ENCODE measurements around the gene ELMO2.

Gene ELMO2

GRCh38 chr20:46419882-46420281, 13.5 kb upstream of the ELMO2 start (continued):
- TF ChIP-seq ZNF645 (tag by site-specific recombination; IDR thresholded peaks at IDR 0.05): no peak

DNA sequence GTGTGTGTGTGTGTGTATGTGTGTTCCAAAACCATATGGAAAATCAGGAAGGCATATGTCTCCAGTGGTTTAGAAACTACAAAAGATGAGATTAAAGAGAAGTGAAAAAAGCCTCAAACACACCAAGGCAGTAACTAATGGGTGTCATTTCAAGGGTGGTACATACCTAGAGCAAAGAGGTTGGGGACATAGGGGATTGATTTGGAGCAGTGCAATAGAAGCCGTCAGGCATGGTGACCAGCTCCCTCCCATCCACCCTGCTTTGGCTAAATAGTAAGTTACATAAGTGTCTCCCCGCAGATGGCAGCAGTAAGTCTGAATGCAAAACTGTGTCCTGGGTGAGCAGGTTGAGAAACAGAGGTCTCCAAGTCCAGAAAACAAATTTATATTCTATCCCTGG, 10.4 kb upstream of the ELMO2 start:
- TF ChIP-seq ZNF658 (tag by site-specific recombination; IDR thresholded peaks at IDR 0.05) (no peak), EGR2 (tag by site-specific recombination; IDR thresholded peaks at IDR 0.05; ENCODE audit: low read depth) (no peak), ZNF146 (tag by site-specific recombination; IDR thresholded peaks at IDR 0.05) (no peak), ZNF843 (tag by site-specific recombination; IDR thresholded peaks at IDR 0.05) (no peak), ZNF521 (tag by site-specific recombination; IDR thresholded peaks at IDR 0.05) (no peak), ZNF121 (tag by site-specific recombination; IDR thresholded peaks at IDR 0.05) (no peak), ZNF830 (tag by site-specific recombination; IDR thresholded peaks at IDR 0.05; ENCODE audit: low read depth) (no peak), ZNF184 (tag by site-specific recombination; IDR thresholded peaks at IDR 0.05) (no peak), ZNF239 (tag by site-specific recombination; IDR thresholded peaks at IDR 0.05) (no peak), ZNF433 (tag by site-specific recombination; IDR thresholded peaks at IDR 0.05; ENCODE audit: low read depth) (no peak), ZSCAN23 (tag by site-specific recombination; IDR thresholded peaks at IDR 0.05) (no peak), ZNF701 (tag by site-specific recombination; IDR thresholded peaks at IDR 0.05) (no peak), ZNF768 (tag by site-specific recombination; IDR thresholded peaks at IDR 0.05) (no peak), ZNF747 (tag by site-specific recombination; IDR thresholded peaks at IDR 0.05) (no peak)
- CTCF ChIA-PET: no interaction called here
- Histone ChIP-seq H3K9me3 (ENCODE audit: control insufficient read depth, insufficient read depth, low read depth, low read length) (no peaks in the 10 kb centered on the region), H3K36me3 (ENCODE audit: control insufficient read depth in 2 of 2, insufficient read depth in 1 of 2, low read length in 2 of 2) (no peaks in the 10 kb centered on the region), H3K4me3 (ENCODE audit: low read depth, low read length) (no peak overlapping the region), H3K27ac (ENCODE audit: extremely low read depth, low read depth, low read length) (no peak overlapping the region), H3K4me1 (ENCODE audit: control insufficient read depth, insufficient read depth, low read length) (no peaks in the 10 kb centered on the region)
- POLR2A ChIA-PET: no interaction called here

DNA sequence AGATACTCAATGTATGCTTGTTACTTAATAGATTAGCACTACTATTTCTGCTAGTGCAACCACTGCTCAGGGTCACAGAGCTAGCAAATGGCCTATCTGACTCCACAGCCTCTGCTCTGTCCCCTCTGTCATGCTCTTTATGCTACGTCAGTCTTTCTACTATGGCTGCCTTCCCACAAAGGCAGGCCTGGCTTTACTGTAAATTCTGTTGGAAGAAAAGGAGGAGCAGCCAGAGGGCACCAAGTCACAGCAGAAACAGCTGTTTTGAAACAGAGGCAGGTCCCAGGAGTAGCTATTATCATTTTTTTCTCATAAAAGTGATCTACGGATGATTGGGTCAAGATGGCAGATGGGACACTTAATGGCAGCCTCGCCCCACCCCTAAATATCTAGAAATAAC, 10.0 kb upstream of the ELMO2 start:
- Histone ChIP-seq H3K36me3 (ENCODE audit: control insufficient read depth in 2 of 2, insufficient read depth in 1 of 2, low read length in 2 of 2) (no peaks in the 10 kb centered on the region), H3K4me3 (ENCODE audit: low read depth, low read length) (no peak overlapping the region), H3K9me3 (ENCODE audit: control insufficient read depth, insufficient read depth, low read depth, low read length) (no peaks in the 10 kb centered on the region), H3K4me1 (ENCODE audit: control insufficient read depth, insufficient read depth, low read length) (no peaks in the 10 kb centered on the region), H3K27ac (ENCODE audit: extremely low read depth, low read depth, low read length) (no peak overlapping the region)
- ChIA-PET POLR2A (no interaction called here), CTCF (no interaction called here)
- TF ChIP-seq ZNF548 (tag by site-specific recombination; IDR thresholded peaks at IDR 0.05) (no peak), PRDM2 (tag by site-specific recombination; IDR thresholded peaks at IDR 0.05; ENCODE audit: borderline replicate concordance) (no peak), CTCF (tag by site-specific recombination; IDR thresholded peaks at IDR 0.05) (no peak), ZEB2 (tag by site-specific recombination; IDR thresholded peaks at IDR 0.05) (no peak), AEBP2 (tag by site-specific recombination; IDR thresholded peaks at IDR 0.05; ENCODE audit: borderline replicate concordance) (no peak), ZNF211 (tag by site-specific recombination; IDR thresholded peaks at IDR 0.05; ENCODE audit: low read depth) (no peak), BCL6B (tag by site-specific recombination; IDR thresholded peaks at IDR 0.05) (no peak)
- TF ChIP-seq, protein P1, sequence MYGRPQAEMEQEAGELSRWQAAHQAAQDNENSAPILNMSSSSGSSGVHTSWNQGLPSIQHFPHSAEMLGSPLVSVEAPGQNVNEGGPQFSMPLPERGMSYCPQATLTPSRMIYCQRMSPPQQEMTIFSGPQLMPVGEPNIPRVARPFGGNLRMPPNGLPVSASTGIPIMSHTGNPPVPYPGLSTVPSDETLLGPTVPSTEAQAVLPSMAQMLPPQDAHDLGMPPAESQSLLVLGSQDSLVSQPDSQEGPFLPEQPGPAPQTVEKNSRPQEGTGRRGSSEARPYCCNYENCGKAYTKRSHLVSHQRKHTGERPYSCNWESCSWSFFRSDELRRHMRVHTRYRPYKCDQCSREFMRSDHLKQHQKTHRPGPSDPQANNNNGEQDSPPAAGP (tag by site-specific recombination; IDR thresholded peaks at IDR 0.05): no peak

Measured in HEK293 (cell line).